Measurements from ENCODE around the gene MAST4.
A peak's percentile ranks its signal among the peaks of the same experiment; 100 is the strongest.

The MAST4 gene

DNA sequence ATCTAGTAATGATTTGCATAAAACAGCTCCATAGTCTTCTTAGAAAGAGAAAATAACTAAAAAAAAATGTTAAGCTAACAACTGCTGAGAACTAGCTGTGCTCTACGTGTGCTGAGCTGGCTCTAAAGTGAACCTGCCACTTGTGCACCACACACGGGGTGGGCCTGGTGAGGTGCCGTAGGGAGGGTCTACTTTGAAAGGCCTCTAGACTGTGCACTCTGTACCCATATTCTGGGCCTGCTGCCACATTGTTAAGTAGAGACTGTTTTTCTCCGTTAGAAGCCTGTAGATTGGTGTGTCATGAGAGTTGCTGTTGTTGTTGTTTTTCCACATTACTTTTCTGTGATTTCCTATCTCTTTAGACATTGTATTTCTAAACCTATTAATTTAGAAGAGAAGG lies 506.5 kb downstream of the MAST4 start:
- no peak for DNase-seq

DNA sequence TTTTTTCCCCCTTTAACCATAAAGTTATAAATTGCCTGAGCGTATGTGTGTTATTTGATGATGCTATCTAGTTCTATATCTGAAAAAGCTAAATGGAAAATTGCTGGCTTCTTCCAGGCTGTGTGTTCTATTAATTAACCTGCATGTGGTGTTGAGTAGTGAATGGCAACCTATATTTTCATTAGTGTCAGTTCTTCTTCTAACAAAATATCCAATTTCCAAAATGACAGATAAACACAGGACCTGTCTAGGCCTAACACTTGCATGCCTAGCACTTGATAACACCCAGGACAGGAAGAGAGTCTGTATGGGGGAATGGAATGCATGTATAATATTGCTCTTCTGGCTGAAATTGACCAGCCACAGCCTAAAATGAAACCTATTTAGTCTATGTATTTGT lies 508.7 kb downstream of the MAST4 start:
- no peak for DNase-seq

DNA sequence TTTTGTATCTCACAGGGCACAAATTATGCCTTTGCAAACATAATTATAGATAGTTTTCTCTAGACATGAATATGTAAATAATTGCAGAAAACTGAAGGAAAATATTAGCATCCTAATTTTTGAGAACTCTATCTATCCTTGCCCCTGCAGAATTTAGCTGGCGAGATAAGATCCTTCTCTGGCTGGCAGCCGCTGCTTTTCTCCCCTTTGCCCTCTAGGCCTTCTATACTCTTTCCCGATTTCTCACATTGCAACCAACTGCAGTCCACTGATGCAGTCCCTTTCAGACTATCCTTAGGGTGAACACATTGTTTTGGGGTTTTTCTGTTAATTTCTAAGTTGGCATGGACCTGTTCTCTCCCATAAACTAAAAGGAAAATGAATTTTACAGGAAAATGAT lies 509.1 kb downstream of the MAST4 start:
- DNase-seq = no peak

DNA sequence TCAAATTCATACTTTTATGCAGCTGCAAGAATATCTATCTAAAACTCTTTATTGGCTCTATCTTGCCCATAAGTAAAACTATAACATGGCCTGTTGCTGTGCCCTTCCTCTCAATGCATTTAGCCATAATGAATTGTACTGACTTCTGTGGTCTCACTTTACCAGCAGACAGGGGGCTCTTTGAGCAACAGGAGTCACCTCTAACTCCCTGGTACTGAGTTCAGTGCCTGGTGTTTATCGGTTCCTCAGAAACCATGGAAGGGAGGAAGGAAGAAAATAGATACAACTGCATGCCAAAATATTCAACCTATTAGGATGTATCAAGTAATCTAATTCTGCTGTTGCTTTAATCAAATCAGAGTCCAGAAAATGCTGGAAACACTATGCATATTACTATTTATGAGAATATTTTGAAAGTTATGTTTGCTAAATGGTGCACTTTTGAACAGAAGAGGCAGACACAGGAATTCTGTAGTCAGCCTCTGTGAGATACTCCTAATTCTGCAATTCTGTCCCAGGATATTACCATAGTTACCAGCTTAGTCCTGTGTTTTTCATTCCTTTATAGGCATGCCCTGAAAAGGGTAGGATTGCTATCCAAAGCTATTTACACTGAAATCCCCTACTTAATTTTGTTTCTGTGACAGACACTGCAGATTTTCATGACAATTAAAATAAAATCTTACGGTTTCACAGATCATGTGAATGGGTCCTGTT lies 510.6 kb downstream of the MAST4 start:
- DNase-seq = no peak

DNA sequence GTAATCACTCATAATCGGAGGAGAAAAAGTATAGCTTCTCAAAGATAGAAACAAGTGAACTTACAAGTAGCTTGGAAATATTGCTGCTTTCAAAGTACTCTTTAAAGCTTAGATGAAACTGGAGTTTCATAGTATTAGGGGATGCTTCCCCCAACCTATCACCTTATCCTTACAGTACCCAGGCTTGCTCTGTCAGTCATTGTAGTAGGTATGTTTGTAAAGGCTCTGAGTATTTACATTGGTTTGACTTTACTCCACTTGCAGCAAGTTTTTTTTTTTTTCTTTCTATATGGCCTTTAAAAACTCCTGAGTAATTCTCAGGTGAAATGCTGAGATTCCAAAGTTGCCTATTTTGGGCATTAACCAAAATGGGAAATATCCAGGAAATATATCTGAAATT lies 515.6 kb downstream of the MAST4 start:
- no peak for DNase-seq

DNA sequence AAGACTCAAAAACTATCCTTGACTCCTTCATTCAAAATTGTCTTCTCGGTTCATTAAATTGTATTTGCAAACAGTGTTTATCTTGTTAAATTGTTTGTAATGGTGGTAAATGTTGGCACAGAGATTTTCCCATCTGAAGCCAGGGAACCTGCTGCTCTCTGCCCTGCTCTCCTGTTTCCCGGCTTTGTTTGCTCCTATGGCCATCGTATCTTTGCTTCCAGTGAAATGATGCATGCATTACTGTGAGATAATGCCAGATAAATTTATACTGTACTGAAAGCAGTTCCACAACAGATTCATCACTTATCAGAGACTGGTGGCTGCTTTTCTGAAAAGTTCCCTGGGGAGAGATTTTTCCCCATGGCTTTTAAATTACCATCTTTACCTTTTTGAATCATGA lies 519.1 kb downstream of the MAST4 start:
- no peak for DNase-seq

DNA sequence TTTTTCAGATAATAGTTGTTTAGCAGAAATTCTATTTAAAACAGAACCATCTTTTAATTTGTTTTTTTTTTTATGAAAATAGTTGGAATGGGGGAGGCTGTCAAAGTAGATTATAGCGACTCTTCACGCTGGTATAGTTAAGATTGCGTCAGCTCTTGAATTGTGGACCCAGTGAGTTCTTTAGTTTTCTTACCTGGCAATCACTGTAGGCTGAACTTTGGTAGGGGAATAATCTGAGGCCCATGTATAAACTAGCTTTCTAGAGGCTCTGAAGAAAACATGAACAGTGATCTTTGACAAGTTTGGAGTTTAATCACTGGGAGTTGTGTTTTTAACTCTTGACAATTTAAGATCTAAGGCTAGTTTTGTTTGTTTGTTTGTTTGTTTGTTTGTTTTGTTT lies 519.6 kb downstream of the MAST4 start:
- DNase-seq = no peak

DNA sequence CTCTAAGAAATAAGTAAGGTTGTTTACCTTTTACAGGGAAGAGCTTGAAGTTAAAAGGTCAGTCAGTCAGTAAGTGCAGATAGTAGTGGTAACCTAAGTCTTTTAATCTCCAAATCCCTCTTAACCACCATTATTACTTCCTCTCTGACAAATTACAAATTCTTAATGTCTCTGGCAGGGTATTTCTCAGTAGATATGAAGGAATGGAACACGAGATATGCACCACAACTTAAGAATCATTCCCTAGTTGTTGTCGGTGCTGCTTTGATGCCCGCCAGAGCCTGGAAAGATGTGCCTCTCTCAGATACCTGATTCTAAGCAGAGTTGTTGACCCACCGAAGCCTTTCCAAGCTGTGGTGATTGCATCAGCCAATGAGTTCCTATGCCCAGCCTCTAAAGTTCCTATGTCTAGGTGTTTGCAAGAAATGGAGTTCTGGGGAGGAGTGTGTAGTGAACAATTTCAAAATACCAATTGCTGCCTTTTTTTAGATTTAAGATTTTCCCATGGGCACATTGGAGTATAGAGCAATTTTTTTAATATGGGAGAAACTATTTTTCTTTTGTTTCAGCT lies 521.9 kb downstream of the MAST4 start:
- DNase-seq = peak; percentile 84

DNA sequence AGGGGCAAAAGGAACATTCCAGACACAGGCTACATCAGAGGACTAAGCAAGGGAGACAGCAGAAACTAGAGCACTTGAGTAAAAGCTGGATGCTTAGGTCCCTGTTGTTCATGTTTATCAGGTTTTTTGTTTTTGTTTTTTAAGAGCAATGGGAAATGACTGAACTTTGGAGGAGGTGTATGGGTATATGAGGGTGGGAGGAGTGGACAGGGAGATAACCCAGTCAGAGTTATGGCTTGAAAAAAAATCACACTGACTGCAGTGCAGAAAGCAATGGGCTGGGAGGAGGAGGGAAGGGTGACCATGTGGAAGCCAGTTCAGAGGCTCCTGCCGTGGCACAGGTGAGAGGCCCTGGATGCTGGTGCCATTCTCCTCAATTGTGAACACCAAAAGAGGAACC lies 522.8 kb downstream of the MAST4 start:
- DNase-seq = peak; percentile 36

DNA sequence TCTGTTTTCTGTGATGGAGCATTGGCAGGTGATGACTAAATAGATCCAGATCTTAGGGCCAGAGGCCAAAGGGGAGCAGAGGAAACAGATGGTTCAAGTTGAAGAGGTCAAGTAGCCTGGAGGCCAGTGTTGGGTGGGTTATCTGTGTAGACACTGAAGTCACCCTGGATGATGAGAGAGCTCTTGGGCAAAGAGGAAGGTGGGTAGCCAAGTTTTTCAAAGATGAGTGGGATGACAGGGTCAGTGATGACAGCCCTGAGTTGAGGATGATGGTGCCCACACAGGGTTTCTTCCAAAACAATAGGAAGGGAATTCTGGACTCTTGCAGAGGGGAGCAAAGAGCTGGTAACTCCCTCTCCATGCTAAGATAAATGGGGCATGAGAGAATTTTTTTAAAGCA lies 523.8 kb downstream of the MAST4 start:
- no peak for DNase-seq

DNA sequence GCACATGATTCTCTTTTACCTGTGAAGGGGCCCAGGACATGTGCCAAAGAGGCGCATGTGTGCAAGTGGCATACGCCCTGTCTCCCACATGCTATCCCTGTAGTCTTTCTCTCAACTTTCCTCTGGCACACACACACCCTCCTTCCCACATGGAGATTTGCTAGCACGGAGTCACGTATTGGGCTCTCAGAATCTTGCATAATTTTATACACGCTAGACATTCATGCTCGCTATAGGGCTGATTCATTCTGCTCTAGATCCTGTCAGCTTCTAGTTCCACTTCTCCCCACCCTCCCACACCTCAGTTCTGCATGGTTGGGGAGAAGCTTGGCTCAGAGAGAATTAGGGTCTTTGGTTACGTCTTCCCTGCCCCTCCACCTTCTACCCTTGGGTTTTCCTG lies 527.6 kb downstream of the MAST4 start:
- DNase-seq = no peak

DNA sequence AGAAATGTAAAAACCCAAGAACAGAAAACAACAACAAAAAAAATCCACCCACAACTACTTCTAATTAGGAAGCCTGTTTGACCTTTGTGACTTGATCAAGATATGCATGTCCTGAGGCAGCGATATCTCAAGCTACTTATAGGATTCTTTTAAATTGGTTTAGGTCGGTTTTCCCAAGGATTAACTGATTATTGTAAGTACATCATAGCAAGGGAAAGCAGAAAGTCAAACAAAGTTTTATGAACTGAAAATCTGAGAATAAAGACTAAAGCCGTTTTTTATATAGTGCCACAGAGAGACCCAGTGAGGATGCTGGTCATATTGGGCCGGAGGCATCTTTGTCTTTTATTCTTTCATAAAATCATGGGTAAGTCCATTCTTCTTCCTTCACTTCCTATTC lies 528.4 kb downstream of the MAST4 start:
- DNase-seq = no peak

DNA sequence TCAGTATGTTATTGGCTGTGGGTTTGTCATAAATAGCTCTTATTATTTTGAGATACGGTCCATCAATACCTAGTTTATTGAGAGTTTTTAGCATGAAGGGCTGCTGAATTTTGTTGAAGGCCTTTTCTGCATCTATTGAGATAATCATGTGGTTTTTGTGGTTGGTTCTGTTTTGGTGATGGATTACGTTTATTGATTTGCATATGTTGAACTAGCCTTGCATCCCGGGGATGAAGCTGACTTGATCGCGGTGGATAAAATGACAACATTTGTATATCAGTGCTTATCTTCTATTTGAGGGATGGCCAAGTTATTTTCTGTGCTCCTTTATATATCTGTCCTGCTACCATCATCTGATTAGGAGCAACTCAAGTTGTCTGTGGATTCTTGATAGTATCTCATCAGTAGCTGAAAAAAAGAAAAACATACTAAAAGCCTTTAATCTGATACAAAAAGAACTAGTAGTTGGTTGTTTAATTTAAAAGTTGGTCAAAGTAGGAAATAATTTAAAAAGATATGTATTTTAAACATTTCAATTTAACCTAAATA lies 531.2 kb downstream of the MAST4 start:
- peak; percentile 15 for DNase-seq

DNA sequence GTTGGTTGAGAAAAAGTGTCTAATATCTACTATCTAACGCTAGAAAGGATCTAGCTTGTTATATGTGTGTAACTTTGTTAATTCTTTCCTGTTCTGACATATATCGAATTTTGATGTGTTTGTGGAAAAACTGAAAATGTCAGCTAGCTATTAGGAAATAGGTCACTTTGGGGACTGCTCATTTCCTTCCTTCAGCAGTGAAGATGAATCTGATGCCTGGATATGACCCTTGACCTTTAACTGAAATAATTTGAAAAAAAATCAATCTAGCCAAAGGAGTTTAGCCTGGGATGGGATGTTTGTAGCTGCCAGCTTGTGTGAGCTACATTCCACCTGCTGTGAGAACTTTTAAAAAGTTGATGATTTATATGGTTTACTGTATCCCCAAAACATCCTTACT lies 533.6 kb downstream of the MAST4 start:
- DNase-seq = no peak

DNA sequence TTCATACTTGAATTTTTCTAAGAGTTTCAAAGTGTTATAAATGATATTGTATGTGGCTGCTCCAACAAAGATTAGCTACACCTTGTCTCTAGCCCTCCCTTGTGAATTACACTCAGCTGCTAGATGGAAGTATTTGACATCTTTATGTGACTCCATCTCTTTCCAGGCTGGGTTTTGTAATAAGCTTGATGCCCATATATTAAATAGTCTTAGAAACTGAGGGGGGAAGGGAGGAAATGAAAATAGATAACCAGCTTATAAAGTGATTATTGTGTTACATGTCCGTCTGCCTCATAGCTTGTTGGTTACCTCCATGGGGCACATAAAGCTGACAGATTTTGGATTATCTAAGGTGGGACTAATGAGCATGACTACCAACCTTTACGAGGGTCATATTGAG lies 537.0 kb downstream of the MAST4 start:
- DNase-seq = no peak

DNA sequence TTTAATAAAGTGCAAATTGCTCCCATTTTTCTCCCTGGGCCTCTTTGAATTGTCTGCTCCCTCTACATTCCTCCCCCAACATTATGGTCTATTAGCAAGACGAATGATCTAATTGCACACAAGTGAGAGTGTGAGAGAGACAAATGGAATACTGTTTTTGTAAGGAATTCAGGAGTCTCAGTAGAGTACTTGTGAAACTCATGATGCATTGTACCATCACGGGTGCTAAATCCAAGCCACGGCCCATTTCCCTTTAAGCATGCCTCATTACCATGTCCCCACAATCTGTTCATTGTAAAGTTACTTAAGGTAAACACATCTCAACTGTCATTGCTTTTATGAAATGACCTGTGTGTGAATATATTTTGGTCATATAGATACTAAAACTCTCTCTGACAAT lies 537.6 kb downstream of the MAST4 start:
- no peak for DNase-seq

DNA sequence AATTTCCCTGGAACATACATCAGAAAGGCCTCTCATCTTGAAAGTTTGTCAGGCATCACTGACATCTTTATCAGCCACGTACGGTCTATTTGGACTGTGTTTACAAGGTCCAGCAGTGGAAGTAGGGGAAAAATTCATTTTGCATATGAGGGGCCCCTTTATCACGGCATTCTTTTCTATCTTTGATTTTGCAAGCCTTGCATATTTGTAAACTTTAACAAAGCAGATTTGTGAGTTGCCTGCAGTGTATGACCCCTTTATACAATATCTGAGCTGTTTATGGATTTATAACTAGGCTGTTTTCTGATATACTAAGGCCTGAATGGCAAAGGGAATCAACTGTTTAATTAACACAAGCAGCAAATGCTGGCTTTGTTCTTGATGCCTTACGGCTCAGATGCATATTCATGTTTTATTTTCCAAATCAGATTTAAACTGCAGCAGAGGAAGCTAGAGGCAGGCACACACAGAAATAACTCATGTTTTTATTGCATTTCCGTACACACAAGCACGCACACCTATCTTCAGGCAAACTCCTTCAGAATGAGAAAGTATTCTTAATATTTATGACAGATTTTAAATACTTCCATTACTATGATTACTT lies 539.3 kb downstream of the MAST4 start:
- no peak for DNase-seq

DNA sequence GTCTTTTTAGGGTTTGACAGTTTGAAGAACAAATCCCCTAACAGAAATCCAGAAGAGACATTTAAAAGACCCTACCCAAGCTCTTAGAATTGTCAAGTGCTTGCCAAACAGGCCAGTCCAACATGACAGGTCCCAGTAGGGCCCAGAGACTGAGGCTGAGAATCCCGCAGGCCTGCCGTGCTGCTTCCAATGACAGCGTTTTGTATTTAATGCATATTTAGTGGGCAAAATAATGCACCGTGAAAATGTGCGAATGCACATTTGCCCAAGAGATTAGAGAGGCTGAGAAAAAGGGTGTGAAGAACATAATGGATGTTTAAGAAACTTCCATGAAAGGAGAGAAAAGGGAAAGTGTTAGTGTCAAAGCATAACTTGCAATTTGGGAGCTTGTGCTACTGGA lies 542.8 kb downstream of the MAST4 start:
- DNase-seq = no peak

DNA sequence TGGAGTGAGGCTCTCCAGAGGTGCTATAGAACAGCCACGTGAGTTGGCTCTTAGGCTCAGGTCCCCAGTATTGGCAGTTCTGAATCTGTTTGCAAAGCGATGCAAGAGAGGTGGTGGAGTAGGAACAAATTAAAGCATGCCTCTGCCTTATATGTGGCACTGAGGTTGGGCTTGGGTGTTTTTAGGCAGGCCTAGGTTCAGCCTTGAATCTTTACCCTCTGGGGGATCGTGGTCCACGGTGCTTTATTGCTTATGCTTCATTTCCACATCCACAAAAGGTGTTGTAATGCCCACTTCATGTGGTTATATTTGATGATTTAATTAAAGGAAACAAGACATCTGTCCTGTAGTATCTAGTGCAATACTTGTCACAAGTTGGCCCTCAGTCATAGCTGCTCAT lies 544.2 kb downstream of the MAST4 start:
- no peak for DNase-seq

DNA sequence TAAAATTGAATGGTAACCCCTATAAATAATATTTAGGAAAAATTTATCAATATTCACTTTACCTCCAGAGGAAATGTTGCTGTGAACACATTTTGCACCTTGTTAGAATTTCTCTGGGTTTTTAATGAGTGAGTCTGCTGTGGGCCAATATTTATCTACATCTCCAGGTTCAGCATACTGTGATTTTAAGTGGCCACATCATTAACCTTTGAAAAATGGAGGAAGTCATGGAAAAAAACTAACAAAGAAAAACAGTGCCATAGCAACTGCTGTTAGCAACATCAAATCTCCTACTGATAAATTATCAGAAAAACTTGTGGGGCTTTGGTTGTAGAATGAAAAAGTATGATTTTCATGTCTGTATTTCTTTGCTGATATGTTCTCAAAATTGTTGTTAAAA lies 545.5 kb downstream of the MAST4 start:
- DNase-seq = no peak

DNA sequence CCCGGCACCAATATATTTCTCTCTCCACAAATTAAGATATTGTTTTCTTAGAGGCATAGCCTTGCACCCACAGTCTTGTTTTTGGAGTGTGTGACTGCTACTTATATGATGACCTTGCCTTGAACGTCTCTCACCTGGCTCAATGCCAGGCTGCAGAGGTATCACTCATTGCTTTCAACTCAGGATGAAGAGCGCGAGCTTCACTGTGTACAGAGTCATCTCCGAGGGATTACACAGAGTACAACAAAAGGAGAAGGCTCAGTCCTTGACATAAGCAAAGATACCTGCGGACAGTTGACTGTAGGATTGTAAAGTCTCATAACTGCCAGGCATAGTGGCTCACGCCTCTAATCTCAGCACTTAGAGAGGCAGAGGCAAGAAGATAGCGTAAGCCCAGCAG lies 546.6 kb downstream of the MAST4 start:
- DNase-seq = no peak

DNA sequence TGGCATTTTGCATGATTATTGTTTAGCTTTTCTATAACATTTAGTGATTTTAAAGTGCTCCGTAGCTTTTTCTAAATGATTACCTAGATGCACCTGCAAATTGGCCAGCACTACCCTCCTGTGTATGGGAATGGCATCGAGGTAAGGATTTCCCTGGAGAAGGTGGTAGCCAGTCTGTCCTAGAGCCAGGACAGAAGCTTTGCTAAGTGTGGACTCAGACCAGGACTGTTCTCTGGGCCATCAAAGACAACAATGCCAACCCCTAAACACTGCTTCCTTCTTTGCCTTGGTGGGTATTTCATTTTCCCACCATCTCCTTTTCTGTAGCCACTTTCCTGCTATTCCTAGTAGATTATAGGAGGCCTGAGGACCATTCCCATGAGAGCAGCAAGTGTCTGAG lies 547.4 kb downstream of the MAST4 start:
- DNase-seq = no peak

DNA sequence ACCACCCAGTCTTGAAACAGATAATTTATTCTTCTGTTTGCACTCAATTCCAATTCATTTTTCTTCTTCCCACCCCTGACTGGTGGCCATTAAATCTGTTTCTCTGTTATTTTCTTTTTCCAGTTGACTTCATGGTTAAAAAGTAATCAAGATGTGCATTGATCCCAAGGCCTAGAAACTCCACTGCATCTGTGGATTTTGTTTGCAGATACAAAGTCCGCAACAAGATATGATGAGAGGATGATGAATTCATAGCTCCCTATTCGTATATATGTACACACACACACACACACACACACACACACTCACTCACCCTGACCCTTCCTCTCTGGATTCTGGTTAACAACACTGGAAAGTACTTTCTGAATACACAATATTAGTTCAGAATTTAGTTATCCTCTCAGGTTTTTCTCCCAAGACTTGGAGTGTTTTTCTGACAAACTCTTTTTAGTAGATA lies 548.0 kb downstream of the MAST4 start:
- no peak for DNase-seq

DNA sequence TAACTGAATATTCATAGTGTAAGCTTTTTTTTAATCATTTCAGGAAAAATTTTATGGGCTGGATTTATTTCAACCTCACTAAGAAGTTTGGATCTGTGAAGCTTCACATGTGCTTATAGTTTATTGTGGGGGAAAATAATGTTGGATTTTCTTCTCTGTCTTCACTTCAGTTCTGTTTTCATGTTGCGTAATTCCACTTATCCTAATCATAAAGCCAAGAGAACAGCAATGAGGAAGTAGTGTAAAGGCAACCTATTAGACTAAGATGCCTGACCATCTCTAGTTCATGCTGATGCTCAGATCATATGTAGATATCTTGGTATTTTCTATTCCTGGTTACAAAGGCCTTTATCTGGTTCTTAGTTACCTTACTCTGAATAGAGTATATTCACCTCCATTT lies 550.4 kb downstream of the MAST4 start:
- DNase-seq = peak; percentile 71

DNA sequence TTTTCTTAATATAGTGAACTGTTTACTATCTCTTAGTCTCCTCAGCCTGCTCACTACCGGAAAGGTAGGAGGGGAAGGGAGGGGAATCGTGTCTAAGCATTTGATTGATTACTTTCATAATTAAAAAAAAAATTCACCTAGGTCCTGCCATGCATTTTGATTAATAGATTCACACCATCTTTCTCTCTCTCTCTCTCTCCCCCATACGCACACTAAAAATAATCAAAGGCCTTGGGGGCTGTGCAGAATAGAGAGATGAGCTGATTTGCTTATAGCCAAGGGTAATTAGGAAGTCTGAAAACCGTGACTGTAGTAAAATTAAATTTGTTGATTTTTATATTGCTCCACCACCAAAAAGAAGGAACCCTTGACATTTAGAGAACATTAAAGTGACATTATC lies 550.8 kb downstream of the MAST4 start:
- no peak for DNase-seq
